HG02610 (cell line): ENCODE results near the gene EIF4A2.
A peak's percentile ranks its signal among the peaks of the same experiment; 100 is the strongest.

Experiments used
- ATAC-seq: cut with Tn5 transposase; IDR thresholded peaks from one replicate; pipeline ENCODE4 v1.9.1; 2021; ENCODE audit warnings: mild to moderate bottlenecking, moderate library complexity; ENCODE audit not compliant: unreplicated experiment

The EIF4A2 gene

GRCh38 chr3:186783058-186783730 is at the start of gene EIF4A2:
Gene EIF4A2 (plus strand): TSS chr3:186783577. CDS start chr3:186783611, 34 bp downstream.
- ATAC-seq, result peak; percentile 53

GRCh38 chr3:186742618-186743380 is 40.6 kb upstream of the EIF4A2 start:
- no peak for ATAC-seq

GRCh38 chr3:186743666-186744065 is 39.7 kb upstream of the EIF4A2 start:
- no peak for ATAC-seq

- ATAC-seq, result no peak
Observed at GRCh38 chr3:186746008-186746407, 37.4 kb upstream of the EIF4A2 start.

- ATAC-seq, result no peak
Observed at GRCh38 chr3:186750316-186750715, 33.1 kb upstream of the EIF4A2 start.

- ATAC-seq, result no peak
Observed at GRCh38 chr3:186751480-186751879, 31.9 kb upstream of the EIF4A2 start.

GRCh38 chr3:186754006-186754405 is 29.4 kb upstream of the EIF4A2 start:
- ATAC-seq, result no peak

- no peak for ATAC-seq
Observed at GRCh38 chr3:186754871-186755270, 28.5 kb upstream of the EIF4A2 start.

- ATAC-seq, result no peak
Observed at GRCh38 chr3:186757214-186757613, 26.2 kb upstream of the EIF4A2 start.

- no peak for ATAC-seq
Observed at GRCh38 chr3:186757686-186758220, 25.6 kb upstream of the EIF4A2 start.

- no peak for ATAC-seq
Observed at GRCh38 chr3:186759231-186759930, 24.0 kb upstream of the EIF4A2 start.

- ATAC-seq, result no peak
Observed at GRCh38 chr3:186760141-186760833, 23.1 kb upstream of the EIF4A2 start.

GRCh38 chr3:186760897-186761447 is 22.4 kb upstream of the EIF4A2 start:
- ATAC-seq, result no peak

GRCh38 chr3:186772281-186772694 is 11.1 kb upstream of the EIF4A2 start:
- peak; percentile 11 for ATAC-seq

GRCh38 chr3:186772701-186773417 is 10.5 kb upstream of the EIF4A2 start:
- ATAC-seq, result peak; percentile 83

GRCh38 chr3:186775999-186776398 is 7.4 kb upstream of the EIF4A2 start:
- no peak for ATAC-seq

GRCh38 chr3:186779204-186779603 is 4.2 kb upstream of the EIF4A2 start:
- ATAC-seq, result no peak

GRCh38 chr3:186782542-186783057 is 777 bp upstream of the EIF4A2 start:
- ATAC-seq, result no peak

GRCh38 chr3:186783731-186784515 is 546 bp downstream of the EIF4A2 start:
- peak; percentile 79 for ATAC-seq
